Fibroblast of lung (primary cell): ENCODE results near the gene MCM5. TPM values are rescaled to one million over a fixed set of nuclear protein-coding genes. Genes with fewer than 3 reads are reported as not detected.

Experiments
- DNase-seq, 2 donors: peaks; one replicate each; pipeline versions ENCODE4 v3.0.0 to v3.0.0-alpha.2; 2010; ENCODE audit warnings: low read depth in 2 of 2
- H2AFZ ChIP-seq: 2 replicates; pipeline ENCODE4 v1.5.1; 2012; ENCODE audit warnings: low read length, control low read depth, inconsistent platforms
- H3K27ac ChIP-seq: 2 replicates; pipeline ENCODE4 v1.5.1; 2011; ENCODE audit warnings: low read length, control low read depth; ENCODE audit not compliant: insufficient read depth
- H3K27me3 ChIP-seq: 2 replicates; pipeline ENCODE4 v1.5.1; 2011; ENCODE audit warnings: mild to moderate bottlenecking, low read length; ENCODE audit not compliant: control insufficient read depth, insufficient read depth
- H3K36me3 ChIP-seq: 2 replicates; pipeline ENCODE4 v1.5.1; 2011; ENCODE audit warnings: low read length; ENCODE audit not compliant: control insufficient read depth, insufficient read depth
- H3K4me1 ChIP-seq: 2 replicates; pipeline ENCODE4 v1.5.1; 2011; ENCODE audit warnings: low read length; ENCODE audit not compliant: control insufficient read depth, insufficient read depth; ENCODE audit errors: extremely low read depth
- H3K4me2 ChIP-seq: 2 replicates; pipeline ENCODE4 v1.5.1; 2011; ENCODE audit warnings: low read length, control low read depth; ENCODE audit not compliant: insufficient read depth; ENCODE audit errors: extremely low read depth
- H3K4me3 ChIP-seq, 4 experiments: fragments of 200-600 bp in 1 of 4; sonication (generic) in 1 of 4; replicated peaks in 1 of 4; 2 replicates each; pipeline ENCODE4 v1.5.1; 2011 to 2016; ENCODE audit warnings: low read length in 4 of 4, low read depth in 3 of 4, mild to moderate bottlenecking in 3 of 4, control low read depth in 2 of 4, inconsistent platforms in 1 of 4, mixed read lengths in 1 of 4; ENCODE audit not compliant: insufficient read depth in 1 of 4; ENCODE audit errors: control extremely low read depth in 1 of 4
- H3K79me2 ChIP-seq: 2 replicates; pipeline ENCODE4 v1.5.1; 2012; ENCODE audit warnings: mild to moderate bottlenecking, low read length, inconsistent platforms; ENCODE audit not compliant: control insufficient read depth, insufficient read depth
- H3K9ac ChIP-seq: 2 replicates; pipeline ENCODE4 v1.5.1; 2011; ENCODE audit warnings: mild to moderate bottlenecking, low read length, control low read depth; ENCODE audit not compliant: insufficient read depth
- H3K9me3 ChIP-seq: 2 replicates; pipeline ENCODE4 v1.5.1; 2012; ENCODE audit warnings: low read depth, low read length; ENCODE audit not compliant: control insufficient read depth, insufficient read depth
- H4K20me1 ChIP-seq: 2 replicates; pipeline ENCODE4 v1.5.1; 2011; ENCODE audit warnings: low read length; ENCODE audit not compliant: control insufficient read depth, insufficient read depth; ENCODE audit errors: extremely low read depth
- EZH2 ChIP-seq: IDR thresholded peaks from 2 replicates; pipeline ENCODE4 v1.5.1; 2012; ENCODE audit warnings: low read length, control low read depth, mild to moderate bottlenecking; ENCODE audit errors: missing control alignments
- polyA plus RNA-seq, 2 donors: library from polyadenylated mRNA; depleted of rRNA in 1 of 2; stranded (reverse) in 1 of 2; unstranded in 1 of 2; fragments of >200 nt; gene quantifications; 2 replicates each; pipeline ENCODE4 v1.2.1, GENCODE V29; 2011 to 2012; ENCODE audit warnings: missing spikeins in 1 of 2
- total RNA-seq: library from RNA; depleted of rRNA; stranded (reverse); fragments of >200 nt; gene quantifications from 2 replicates; pipeline ENCODE4 v1.2.1, GENCODE V29; 2014
- TF ChIP-seq, protein P1 (sequence below), 2 donors: IDR thresholded peaks in 1 of 2; conservative IDR thresholded peaks in 1 of 2; 1 replicate in 1 of 2; 2 replicates in 1 of 2; pipeline ENCODE4 v1.5.1; 2011 to 2012; ENCODE audit warnings: low read length in 2 of 2, control low read depth in 1 of 2, inconsistent platforms in 1 of 2, low read depth in 1 of 2, mild to moderate bottlenecking in 1 of 2

The MCM5 gene
- total and polyA plus RNA-seq, 2 donors (not counting 1 experiment from before 2014, with no cell fraction given): 13.4 to 21.7 TPM

DNA sequence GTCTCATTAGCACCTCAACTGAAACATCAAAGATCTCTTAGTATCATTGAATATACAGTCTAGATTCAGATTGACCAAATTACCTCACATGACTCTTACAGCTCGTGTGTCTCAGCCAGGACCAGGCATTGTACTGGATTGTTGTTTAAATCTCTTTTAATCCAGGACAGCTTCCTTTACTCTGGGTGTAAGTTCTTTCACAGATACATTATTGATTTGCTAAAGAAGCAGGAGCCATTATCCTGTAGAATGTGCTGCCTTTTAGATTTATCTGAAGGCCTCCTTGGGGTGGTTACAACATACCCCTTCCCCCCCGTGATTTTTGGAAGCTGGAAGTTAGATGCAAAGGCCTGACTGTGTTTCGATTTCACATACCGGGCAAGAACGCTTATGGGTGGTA, 4.2 kb downstream of the MCM5 start:
- Histone ChIP-seq H2AFZ (no peak overlapping the region), H3K4me2 (no peak overlapping the region), H3K79me2 (peaks cover 10% of the 10 kb centered on the region), H3K27ac (no peak overlapping the region), H3K36me3 (peaks cover 6% of the 10 kb centered on the region), H3K4me3 (no peak overlapping the region), H3K9ac (no peak overlapping the region), H3K4me1 (no peaks in the 10 kb centered on the region), H4K20me1 (no peaks in the 10 kb centered on the region), H3K27me3 (no peaks in the 10 kb centered on the region), H3K9me3 (no peaks in the 10 kb centered on the region)
- DNase-seq: no peak
- no peak for TF ChIP-seq EZH2
- TF ChIP-seq, protein P1, sequence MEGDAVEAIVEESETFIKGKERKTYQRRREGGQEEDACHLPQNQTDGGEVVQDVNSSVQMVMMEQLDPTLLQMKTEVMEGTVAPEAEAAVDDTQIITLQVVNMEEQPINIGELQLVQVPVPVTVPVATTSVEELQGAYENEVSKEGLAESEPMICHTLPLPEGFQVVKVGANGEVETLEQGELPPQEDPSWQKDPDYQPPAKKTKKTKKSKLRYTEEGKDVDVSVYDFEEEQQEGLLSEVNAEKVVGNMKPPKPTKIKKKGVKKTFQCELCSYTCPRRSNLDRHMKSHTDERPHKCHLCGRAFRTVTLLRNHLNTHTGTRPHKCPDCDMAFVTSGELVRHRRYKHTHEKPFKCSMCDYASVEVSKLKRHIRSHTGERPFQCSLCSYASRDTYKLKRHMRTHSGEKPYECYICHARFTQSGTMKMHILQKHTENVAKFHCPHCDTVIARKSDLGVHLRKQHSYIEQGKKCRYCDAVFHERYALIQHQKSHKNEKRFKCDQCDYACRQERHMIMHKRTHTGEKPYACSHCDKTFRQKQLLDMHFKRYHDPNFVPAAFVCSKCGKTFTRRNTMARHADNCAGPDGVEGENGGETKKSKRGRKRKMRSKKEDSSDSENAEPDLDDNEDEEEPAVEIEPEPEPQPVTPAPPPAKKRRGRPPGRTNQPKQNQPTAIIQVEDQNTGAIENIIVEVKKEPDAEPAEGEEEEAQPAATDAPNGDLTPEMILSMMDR (conservative IDR thresholded peaks at IDR 0.05 in 1 of 2, IDR thresholded peaks at IDR 0.05 in 1 of 2; ENCODE audit: low read depth in 1 of 2, low read length in 2 of 2): no peak

DNA sequence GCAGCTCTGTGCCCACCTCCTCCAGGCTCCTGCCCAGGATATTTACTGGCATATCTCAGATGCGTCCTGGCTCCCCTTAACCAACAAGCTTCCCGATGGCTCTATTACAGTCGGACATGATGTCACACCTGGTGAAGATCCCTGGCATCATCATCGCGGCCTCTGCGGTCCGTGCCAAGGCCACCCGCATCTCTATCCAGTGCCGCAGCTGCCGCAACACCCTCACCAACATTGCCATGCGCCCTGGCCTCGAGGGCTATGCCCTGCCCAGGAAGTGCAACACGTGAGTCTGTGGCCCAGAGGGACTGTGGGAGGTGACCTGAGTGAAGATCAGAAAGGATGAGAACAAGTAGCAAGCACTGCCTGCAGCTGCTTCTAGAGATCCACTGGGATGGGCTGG, 6.5 kb downstream of the MCM5 start:
- Histone ChIP-seq H2AFZ (no peak overlapping the region), H3K79me2 (peaks cover 3% of the 10 kb centered on the region), H3K27me3 (no peaks in the 10 kb centered on the region), H3K4me1 (no peaks in the 10 kb centered on the region), H3K4me2 (no peak overlapping the region), H3K9me3 (no peaks in the 10 kb centered on the region), H3K27ac (no peak overlapping the region), H4K20me1 (no peaks in the 10 kb centered on the region), H3K9ac (no peak overlapping the region), H3K36me3 (peaks cover 15% of the 10 kb centered on the region), H3K4me3 (no peak overlapping the region)
- DNase-seq: no peak
- TF ChIP-seq, protein P1 (conservative IDR thresholded peaks at IDR 0.05 in 1 of 2, IDR thresholded peaks at IDR 0.05 in 1 of 2; ENCODE audit: low read depth in 1 of 2, low read length in 2 of 2): no peak
- no peak for TF ChIP-seq EZH2

DNA sequence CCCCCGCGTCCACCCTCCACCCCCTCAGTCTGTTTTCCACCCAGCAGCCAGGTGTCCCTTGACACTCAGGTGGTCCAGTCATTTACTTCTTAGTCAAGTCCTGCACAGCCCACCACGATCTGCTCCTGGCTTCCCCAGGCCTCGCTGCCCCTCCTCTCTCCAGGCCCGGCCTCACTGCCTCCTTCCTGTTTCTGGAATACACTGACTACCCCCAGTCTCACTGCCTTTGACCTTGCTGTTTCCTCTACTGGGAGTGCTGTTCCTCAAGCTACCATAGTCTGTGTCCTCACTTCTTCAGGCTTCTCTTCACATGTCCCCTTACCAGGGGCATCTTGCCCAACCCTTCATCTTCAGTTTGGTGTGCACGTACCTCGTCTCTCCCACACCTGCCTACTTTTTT, 7.4 kb downstream of the MCM5 start:
- Histone ChIP-seq H3K27ac (no peak overlapping the region), H3K36me3 (peaks cover 17% of the 10 kb centered on the region), H4K20me1 (no peaks in the 10 kb centered on the region), H3K79me2 (no peaks in the 10 kb centered on the region), H3K4me2 (no peak overlapping the region), H2AFZ (no peak overlapping the region), H3K4me1 (no peaks in the 10 kb centered on the region), H3K9me3 (no peaks in the 10 kb centered on the region), H3K9ac (no peak overlapping the region), H3K27me3 (no peaks in the 10 kb centered on the region), H3K4me3 (no peak overlapping the region)
- no peak for DNase-seq
- TF ChIP-seq, protein P1 (conservative IDR thresholded peaks at IDR 0.05 in 1 of 2, IDR thresholded peaks at IDR 0.05 in 1 of 2; ENCODE audit: low read depth in 1 of 2, low read length in 2 of 2): no peak
- TF ChIP-seq EZH2: no peak
